Mesenchymal stem cell (in vitro differentiated cells and primary cell): ENCODE measurements around the gene MAP7.

Source experiments
- DNase-seq: peaks from one replicate; pipeline ENCODE4 v3.0.0-alpha.2; 2013
- H2AFZ ChIP-seq: one replicate; pipeline ENCODE4 v1.6.1; 2013; ENCODE audit warnings: low read depth, mild to moderate bottlenecking, control low read depth, inconsistent platforms, low read length, moderate library complexity
- H2AK5ac ChIP-seq: 2 replicates; pipeline ENCODE4 v1.6.1; 2013; ENCODE audit warnings: low read length, moderate library complexity, mild to moderate bottlenecking, inconsistent platforms; ENCODE audit not compliant: severe bottlenecking
- H2BK120ac ChIP-seq: one replicate; pipeline ENCODE4 v1.6.1; 2013; ENCODE audit warnings: low read depth, mild to moderate bottlenecking, inconsistent platforms, low read length, moderate library complexity
- H2BK12ac ChIP-seq, 2 experiments: one replicate each; pipeline ENCODE4 v1.6.1; 2013; ENCODE audit warnings: inconsistent platforms in 2 of 2, low read length in 2 of 2, mild to moderate bottlenecking in 2 of 2, moderate library complexity in 2 of 2, control low read depth in 1 of 2
- H2BK15ac ChIP-seq: one replicate; pipeline ENCODE4 v1.6.1; 2013; ENCODE audit warnings: mild to moderate bottlenecking, low read depth, inconsistent platforms; ENCODE audit not compliant: poor library complexity, severe bottlenecking
- H2BK5ac ChIP-seq: 2 replicates; pipeline ENCODE4 v1.6.1; 2013; ENCODE audit warnings: low read depth, mild to moderate bottlenecking, low read length, control low read depth, inconsistent platforms; ENCODE audit not compliant: poor library complexity, severe bottlenecking
- H3K14ac ChIP-seq, 2 experiments: one replicate each; pipeline ENCODE4 v1.6.1; 2013; ENCODE audit warnings: inconsistent platforms in 2 of 2, low read length in 2 of 2, control low read depth in 1 of 2, mild to moderate bottlenecking in 1 of 2, moderate library complexity in 1 of 2
- H3K18ac ChIP-seq, 2 experiments: one replicate each; pipeline ENCODE4 v1.6.1; 2013; ENCODE audit warnings: inconsistent platforms in 2 of 2, low read length in 2 of 2, control low read depth in 1 of 2, low read depth in 1 of 2, mild to moderate bottlenecking in 1 of 2
- H3K23ac ChIP-seq, 2 experiments: one replicate each; pipeline ENCODE4 v1.6.1; 2013; ENCODE audit warnings: inconsistent platforms in 2 of 2, low read length in 2 of 2, mild to moderate bottlenecking in 2 of 2, moderate library complexity in 2 of 2, control low read depth in 1 of 2
- H3K27ac ChIP-seq: 2 replicates; pipeline ENCODE4 v1.5.1; 2013; ENCODE audit warnings: mild to moderate bottlenecking, moderate library complexity, low read length, control low read depth, inconsistent platforms; ENCODE audit not compliant: poor library complexity, severe bottlenecking
- H3K27me3 ChIP-seq, 2 experiments: 2 replicates each; pipeline versions ENCODE4 v1.6.1 to v1.7.0; 2013; ENCODE audit warnings: low read length in 2 of 2, mild to moderate bottlenecking in 2 of 2, moderate library complexity in 2 of 2, control low read depth in 1 of 2, inconsistent platforms in 1 of 2; ENCODE audit not compliant: control insufficient read depth in 1 of 2, insufficient read depth in 1 of 2
- H3K36me3 ChIP-seq, 2 experiments: 2 replicates each; pipeline versions ENCODE4 v1.6.1 to v1.7.0; 2013; ENCODE audit warnings: low read length in 2 of 2, control low read depth in 1 of 2, inconsistent platforms in 1 of 2, low read depth in 1 of 2, mild to moderate bottlenecking in 1 of 2; ENCODE audit not compliant: insufficient read depth in 2 of 2, control insufficient read depth in 1 of 2
- H3K4ac ChIP-seq, 2 experiments: one replicate each; pipeline ENCODE4 v1.6.1; 2013; ENCODE audit warnings: inconsistent platforms in 2 of 2, low read length in 2 of 2, mild to moderate bottlenecking in 2 of 2, moderate library complexity in 2 of 2, control low read depth in 1 of 2, low read depth in 1 of 2
- H3K4me1 ChIP-seq: 2 replicates; pipeline ENCODE4 v1.6.1; 2013; ENCODE audit warnings: low read depth, low read length, control low read depth; ENCODE audit not compliant: control insufficient read depth, insufficient read depth
- H3K4me2 ChIP-seq: 2 replicates; pipeline ENCODE4 v1.6.1; 2013; ENCODE audit warnings: low read length, mild to moderate bottlenecking, inconsistent platforms; ENCODE audit not compliant: poor library complexity, severe bottlenecking
- H3K4me3 ChIP-seq, 2 experiments: 2 replicates each; pipeline versions ENCODE4 v1.5.1 to v1.7.0; 2013; ENCODE audit warnings: low read length in 2 of 2, mild to moderate bottlenecking in 2 of 2, control low read depth in 1 of 2, low read depth in 1 of 2; ENCODE audit not compliant: insufficient read depth in 1 of 2
- H3K79me1 ChIP-seq: replicated peaks from 2 replicates; pipeline ENCODE4 v1.6.1; 2013; ENCODE audit warnings: mild to moderate bottlenecking, control low read depth, low read length, inconsistent platforms; ENCODE audit not compliant: poor library complexity, severe bottlenecking
- H3K9ac ChIP-seq: 2 replicates; pipeline ENCODE4 v1.7.0; 2013; ENCODE audit warnings: mild to moderate bottlenecking, low read length, moderate library complexity
- H3K9me3 ChIP-seq: 2 replicates; pipeline ENCODE4 v1.7.0; 2013; ENCODE audit warnings: mild to moderate bottlenecking, low read length; ENCODE audit not compliant: control insufficient read depth
- H4K8ac ChIP-seq: one replicate; pipeline ENCODE4 v1.6.1; 2013; ENCODE audit warnings: inconsistent platforms, mild to moderate bottlenecking, low read length, moderate library complexity
- H4K91ac ChIP-seq: one replicate; pipeline ENCODE4 v1.6.1; 2013; ENCODE audit warnings: mild to moderate bottlenecking, low read length, inconsistent platforms
- WGBS: methylation state at CpG from one replicate; pipeline ENCODE4 v1.1.7; 2013; ENCODE audit warnings: mixed read lengths; 5-methylcytosine and 5-hydroxymethylcytosine counted together

The MAP7 gene

GRCh38 chr6:136546331-136546730 is 3.9 kb downstream of the MAP7 start:
- peaks cover 21% of the 10 kb centered on the region for H3K4me1 ChIP-seq
- peaks cover 0 to 3% of the 10 kb centered on the region in 2 experiments for H3K36me3 ChIP-seq
- no peak overlapping the region for H2AK5ac ChIP-seq
- no peak overlapping the region for H3K14ac ChIP-seq
- H2BK120ac ChIP-seq: no peak overlapping the region
- no peak overlapping the region for H3K27ac ChIP-seq
- no peak overlapping the region for H2AFZ ChIP-seq
- H3K9ac ChIP-seq: no peak overlapping the region
- no peak overlapping the region for H3K23ac ChIP-seq
- H2BK5ac ChIP-seq: no peak overlapping the region
- H3K18ac ChIP-seq: no peak overlapping the region
- no peak overlapping the region for H4K8ac ChIP-seq
- H3K4me2 ChIP-seq: no peak overlapping the region
- peaks cover 19 to 30% of the 10 kb centered on the region in 2 experiments for H3K27me3 ChIP-seq
- no peak overlapping the region for H3K4ac ChIP-seq
- H2BK15ac ChIP-seq: no peak overlapping the region
- no peaks in the 10 kb centered on the region for H3K9me3 ChIP-seq
- H3K4me3 ChIP-seq: no peak overlapping the region
- H3K79me1 ChIP-seq: no peaks in the 10 kb centered on the region
- H4K91ac ChIP-seq: no peak overlapping the region
- no peak for DNase-seq
- no peak overlapping the region for H2BK12ac ChIP-seq
- WGBS: 82% methylated on average over 1 of the region's 1 CpG

- Histone ChIP-seq H2AFZ (no peak overlapping the region), H2BK5ac (no peak overlapping the region), H4K91ac (no peak overlapping the region), H3K14ac (no peak overlapping the region), H3K4ac (no peak overlapping the region), H2BK15ac (no peak overlapping the region), H3K79me1 (no peaks in the 10 kb centered on the region), H3K18ac (no peak overlapping the region), H3K4me3 (no peak overlapping the region), H3K9me3 (no peaks in the 10 kb centered on the region), H3K27me3 (peaks cover 16 to 17% of the 10 kb centered on the region in 2 experiments), H3K27ac (no peak overlapping the region), H3K36me3 (no peaks in the 10 kb centered on the region), H3K4me1 (peaks cover 6% of the 10 kb centered on the region), H3K9ac (no peak overlapping the region), H2AK5ac (no peak overlapping the region), H3K23ac (no peak overlapping the region), H2BK120ac (no peak overlapping the region), H2BK12ac (no peak overlapping the region), H4K8ac (no peak overlapping the region), H3K4me2 (no peak overlapping the region)
- no peak for DNase-seq
- 72% methylated on average over 1 of the region's 1 CpG for WGBS
Observed at GRCh38 chr6:136544326-136544725, 5.9 kb downstream of the MAP7 start.

GRCh38 chr6:136541395-136541794 is 8.8 kb downstream of the MAP7 start:
- 91% methylated on average over 2 of the region's 2 CpGs for WGBS
- Histone ChIP-seq H4K91ac (no peak overlapping the region), H3K23ac (no peak overlapping the region), H2BK15ac (no peak overlapping the region), H3K36me3 (no peaks in the 10 kb centered on the region), H2BK12ac (no peak overlapping the region), H2BK120ac (no peak overlapping the region), H3K4ac (no peak overlapping the region), H3K9ac (no peak overlapping the region), H3K9me3 (no peaks in the 10 kb centered on the region), H4K8ac (no peak overlapping the region), H2BK5ac (no peak overlapping the region), H2AK5ac (no peak overlapping the region), H3K27me3 (peaks cover 10 to 14% of the 10 kb centered on the region in 2 experiments), H3K79me1 (no peaks in the 10 kb centered on the region), H3K4me2 (no peak overlapping the region), H3K27ac (no peak overlapping the region), H2AFZ (no peak overlapping the region), H3K4me1 (peaks cover 6% of the 10 kb centered on the region), H3K18ac (no peak overlapping the region), H3K4me3 (no peak overlapping the region), H3K14ac (no peak overlapping the region)
- no peak for DNase-seq

GRCh38 chr6:136539967-136540652 is 10.1 kb downstream of the MAP7 start:
- no peak overlapping the region for H3K27ac ChIP-seq
- H2AK5ac ChIP-seq: no peak overlapping the region

More at GRCh38 chr6:136539967-136540652, 10.1 kb downstream of the MAP7 start:
- Histone ChIP-seq H2AFZ (no peak overlapping the region), H2BK120ac (no peak overlapping the region), H3K4me3 (no peak overlapping the region), H3K36me3 (no peaks in the 10 kb centered on the region), H3K4me1 (peaks cover 3% of the 10 kb centered on the region), H3K9me3 (no peaks in the 10 kb centered on the region), H3K79me1 (no peaks in the 10 kb centered on the region), H2BK15ac (no peak overlapping the region), H3K27me3 (peaks cover 10 to 14% of the 10 kb centered on the region in 2 experiments), H3K23ac (no peak overlapping the region), H4K91ac (no peak overlapping the region), H3K4me2 (no peak overlapping the region), H4K8ac (no peak overlapping the region), H3K9ac (no peak overlapping the region), H2BK5ac (no peak overlapping the region), H2BK12ac (no peak overlapping the region), H3K4ac (no peak overlapping the region), H3K14ac (no peak overlapping the region), H3K18ac (no peak overlapping the region)
- no peak for DNase-seq
- 65% methylated on average over 4 of the region's 6 CpGs for WGBS
